GM12872 (cell line): Measurements from ENCODE around the gene SMAD3.

Experiments
- CTCF ChIP-seq: IDR thresholded peaks from 3 replicates; pipeline ENCODE4 v1.5.1; 2011; ENCODE audit warnings: low read depth, mild to moderate bottlenecking, low read length, moderate library complexity; ENCODE audit not compliant: insufficient read depth

Gene SMAD3

GRCh38 chr15:67022587-67023105 lies 42.8 kb upstream of the SMAD3 start:
- TF ChIP-seq CTCF, result no peak

- no peak for TF ChIP-seq CTCF
Observed at GRCh38 chr15:67023517-67024313, 41.7 kb upstream of the SMAD3 start.

GRCh38 chr15:67024314-67024997 lies 40.9 kb upstream of the SMAD3 start:
- TF ChIP-seq CTCF, result no peak

- TF ChIP-seq CTCF, result no peak
Observed at GRCh38 chr15:67024998-67025368, 40.4 kb upstream of the SMAD3 start.

- TF ChIP-seq CTCF, result no peak
Observed at GRCh38 chr15:67025719-67026609, 39.4 kb upstream of the SMAD3 start.

GRCh38 chr15:67026610-67026967 lies 38.8 kb upstream of the SMAD3 start:
- no peak for TF ChIP-seq CTCF

GRCh38 chr15:67030036-67030762 lies 35.2 kb upstream of the SMAD3 start:
- no peak for TF ChIP-seq CTCF
